Thyroid gland (tissue), 4 donors: ENCODE data around the gene TMED6.

Experiments
- POLR2A ChIP-seq, 2 donors: fragments of 450-650 bp; IDR thresholded peaks; one replicate each; pipeline ENCODE4 v1.6.1; 2017; ENCODE audit warnings: antibody characterized with exemption in 2 of 2, mild to moderate bottlenecking in 2 of 2, moderate library complexity in 1 of 2
- TF ChIP-seq, protein P1 (sequence below), 6 experiments: fragments of 200-600 bp in 3 of 6; fragments of 450-650 bp in 3 of 6; sonication (generic) in 3 of 6; IDR thresholded peaks; one replicate each; pipeline ENCODE4 v1.5.1; 2016 to 2019; ENCODE audit warnings: antibody characterized with exemption in 6 of 6, mild to moderate bottlenecking in 2 of 6, inconsistent platforms in 1 of 6, moderate library complexity in 1 of 6

GRCh38 chr16:69307091-69307490 lies 44.5 kb downstream of the TMED6 start:
- TF ChIP-seq, protein P1, sequence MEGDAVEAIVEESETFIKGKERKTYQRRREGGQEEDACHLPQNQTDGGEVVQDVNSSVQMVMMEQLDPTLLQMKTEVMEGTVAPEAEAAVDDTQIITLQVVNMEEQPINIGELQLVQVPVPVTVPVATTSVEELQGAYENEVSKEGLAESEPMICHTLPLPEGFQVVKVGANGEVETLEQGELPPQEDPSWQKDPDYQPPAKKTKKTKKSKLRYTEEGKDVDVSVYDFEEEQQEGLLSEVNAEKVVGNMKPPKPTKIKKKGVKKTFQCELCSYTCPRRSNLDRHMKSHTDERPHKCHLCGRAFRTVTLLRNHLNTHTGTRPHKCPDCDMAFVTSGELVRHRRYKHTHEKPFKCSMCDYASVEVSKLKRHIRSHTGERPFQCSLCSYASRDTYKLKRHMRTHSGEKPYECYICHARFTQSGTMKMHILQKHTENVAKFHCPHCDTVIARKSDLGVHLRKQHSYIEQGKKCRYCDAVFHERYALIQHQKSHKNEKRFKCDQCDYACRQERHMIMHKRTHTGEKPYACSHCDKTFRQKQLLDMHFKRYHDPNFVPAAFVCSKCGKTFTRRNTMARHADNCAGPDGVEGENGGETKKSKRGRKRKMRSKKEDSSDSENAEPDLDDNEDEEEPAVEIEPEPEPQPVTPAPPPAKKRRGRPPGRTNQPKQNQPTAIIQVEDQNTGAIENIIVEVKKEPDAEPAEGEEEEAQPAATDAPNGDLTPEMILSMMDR (IDR thresholded peaks at IDR 0.05) = no peak
- no peak for TF ChIP-seq POLR2A (IDR thresholded peaks at IDR 0.05)
